Tibial artery (tissue), 4 donors: ENCODE measurements around the gene THYN1.

Source experiments
- DNase-seq, 2 donors: peaks; one replicate each; pipeline ENCODE4 v3.0.0-alpha.2; 2019
- H3K27ac ChIP-seq, 2 donors: fragments of 200-600 bp; sonication (generic) in 1 of 2; 1 replicate in 1 of 2; 2 replicates in 1 of 2; pipeline ENCODE4 v1.5.1; 2018 to 2019; ENCODE audit warnings: mild to moderate bottlenecking in 1 of 2
- H3K27me3 ChIP-seq, 2 donors: fragments of 200-600 bp; sonication (generic) in 1 of 2; one replicate each; pipeline versions ENCODE4 v1.5.1 to v1.6.0; 2016 to 2019
- H3K36me3 ChIP-seq, 3 donors: fragments of 200-600 bp; sonication (generic) in 2 of 3; one replicate each; pipeline ENCODE4 v1.5.1; 2016 to 2019; ENCODE audit warnings: mild to moderate bottlenecking in 2 of 3
- H3K4me1 ChIP-seq, 4 donors: fragments of 200-600 bp; sonication (generic) in 2 of 4; 1 replicate in 3 of 4; 2 replicates in 1 of 4; pipeline ENCODE4 v1.5.1; 2016 to 2019
- H3K4me3 ChIP-seq, 2 donors: fragments of 200-600 bp; sonication (generic) in 1 of 2; 1 replicate in 1 of 2; 2 replicates in 1 of 2; pipeline ENCODE4 v1.5.1; 2018 to 2019; ENCODE audit warnings: mild to moderate bottlenecking in 2 of 2
- H3K9me3 ChIP-seq, 3 donors: fragments of 200-600 bp; sonication (generic) in 1 of 3; one replicate each; pipeline ENCODE4 v1.5.1; 2016 to 2019
- CTCF ChIP-seq, 2 experiments: fragments of 200-600 bp in 1 of 2; fragments of 450-650 bp in 1 of 2; IDR thresholded peaks; one replicate each; pipeline ENCODE4 v1.5.1; 2017 to 2019; ENCODE audit warnings: antibody characterized with exemption in 2 of 2, mild to moderate bottlenecking in 1 of 2, moderate library complexity in 1 of 2
- intact Hi-C: fragments of 100-400 bp; cut with DNase I; formaldehyde crosslinking; loops from one replicate; pipeline ENCODE4 v1.15.0; 2023; ENCODE audit warnings: low total_unique reads

THYN1 gene

GRCh38 chr11:134236834-134237556, 16.2 kb downstream of the THYN1 start:
- peaks cover 28 to 71% (median 62%) of the 10 kb centered on the region in 3 donors for H3K36me3 ChIP-seq
- intact Hi-C loops = no loop called here
- H3K9me3 ChIP-seq = no peaks in the 10 kb centered on the region
- no peaks in the 10 kb centered on the region for H3K27me3 ChIP-seq
- no peak for DNase-seq
- peaks cover 0 to 3% (median 0%) of the 10 kb centered on the region in 4 donors for H3K4me1 ChIP-seq
- no peak for TF ChIP-seq CTCF (IDR thresholded peaks at IDR 0.05)
- H3K4me3 ChIP-seq = no peak overlapping the region
- H3K27ac ChIP-seq = no peak overlapping the region

GRCh38 chr11:134235399-134235798, 17.8 kb downstream of the THYN1 start:
- no peak for TF ChIP-seq CTCF (IDR thresholded peaks at IDR 0.05)
- Histone ChIP-seq H3K4me1 (peaks cover 0 to 4% (median 1%) of the 10 kb centered on the region in 4 donors), H3K9me3 (no peaks in the 10 kb centered on the region), H3K27ac (no peak overlapping the region), H3K4me3 (no peak overlapping the region), H3K27me3 (no peaks in the 10 kb centered on the region), H3K36me3 (peaks cover 24 to 55% (median 46%) of the 10 kb centered on the region in 3 donors)
- DNase-seq = no peak
- intact Hi-C loops = no loop called here

- no peak overlapping the region for H3K27ac ChIP-seq
- H3K36me3 ChIP-seq = peaks cover 8 to 39% (median 32%) of the 10 kb centered on the region in 3 donors
- intact Hi-C loops = no loop called here
- no peak overlapping the region for H3K4me3 ChIP-seq
- no peak for DNase-seq
- H3K9me3 ChIP-seq = no peaks in the 10 kb centered on the region
- peaks cover 0 to 11% (median 3%) of the 10 kb centered on the region in 4 donors for H3K4me1 ChIP-seq
- no peaks in the 10 kb centered on the region for H3K27me3 ChIP-seq
- no peak for TF ChIP-seq CTCF (IDR thresholded peaks at IDR 0.05)
These were observed 19.4 kb downstream of the THYN1 start for GRCh38 chr11:134233729-134234179.

GRCh38 chr11:134231958-134232659, 21.0 kb downstream of the THYN1 start:
- intact Hi-C loops = no loop called here

GRCh38 chr11:134230339-134230738, 22.8 kb downstream of the THYN1 start:
- intact Hi-C loops = no loop called here
- no peak for TF ChIP-seq CTCF (IDR thresholded peaks at IDR 0.05)
- Histone ChIP-seq H3K36me3 (peaks cover 0 to 7% (median 5%) of the 10 kb centered on the region in 3 donors), H3K9me3 (no peaks in the 10 kb centered on the region), H3K27ac (no peak overlapping the region), H3K4me3 (no peak overlapping the region), H3K27me3 (no peaks in the 10 kb centered on the region), H3K4me1 (peaks cover 0 to 37% (median 23%) of the 10 kb centered on the region in 4 donors)
- no peak for DNase-seq

More at GRCh38 chr11:134231958-134232659, 21.0 kb downstream of the THYN1 start:
- no peak overlapping the region for H3K4me3 ChIP-seq
- H3K9me3 ChIP-seq = no peaks in the 10 kb centered on the region
- H3K27me3 ChIP-seq = no peaks in the 10 kb centered on the region
- H3K27ac ChIP-seq = no peak overlapping the region
- no peak for TF ChIP-seq CTCF (IDR thresholded peaks at IDR 0.05)
- DNase-seq = no peak
- H3K36me3 ChIP-seq = peaks cover 6 to 23% (median 19%) of the 10 kb centered on the region in 3 donors
- peaks cover 0 to 20% (median 7%) of the 10 kb centered on the region in 4 donors for H3K4me1 ChIP-seq
